ENCODE measurements around the gene CCL26.
"Not testable (repeated sequence)": the region's sequence is repeated elsewhere in the genome, so short reads cannot be mapped to it uniquely, and the experiment has no call there.

The CCL26 gene

DNA sequence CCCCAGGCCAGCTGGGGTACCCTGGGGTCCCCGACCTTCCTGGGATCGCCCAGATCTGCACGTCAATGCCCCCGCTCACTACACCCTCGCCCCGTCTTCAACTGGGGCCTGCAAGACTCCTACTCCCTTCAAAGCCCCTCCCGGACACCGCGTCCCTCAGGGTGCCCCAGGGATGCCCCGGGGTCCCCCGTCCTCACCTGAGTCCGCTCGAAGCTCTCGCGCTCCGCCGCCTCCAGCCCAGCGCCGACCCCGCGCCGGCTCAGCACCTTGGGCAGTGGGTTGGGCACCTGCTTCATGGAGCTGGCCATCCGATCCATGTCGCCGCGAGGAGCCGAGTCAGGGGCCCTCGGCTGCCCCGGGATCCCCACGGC lies 33.4 kb downstream of the CCL26 start, which contains the start of gene HIP1:
Gene HIP1 (minus strand): TSS at position 338 of the 371 bp plus-strand sequence. CDS start 21 bp downstream, at position 317.
- DNase-seq = no peak

DNA sequence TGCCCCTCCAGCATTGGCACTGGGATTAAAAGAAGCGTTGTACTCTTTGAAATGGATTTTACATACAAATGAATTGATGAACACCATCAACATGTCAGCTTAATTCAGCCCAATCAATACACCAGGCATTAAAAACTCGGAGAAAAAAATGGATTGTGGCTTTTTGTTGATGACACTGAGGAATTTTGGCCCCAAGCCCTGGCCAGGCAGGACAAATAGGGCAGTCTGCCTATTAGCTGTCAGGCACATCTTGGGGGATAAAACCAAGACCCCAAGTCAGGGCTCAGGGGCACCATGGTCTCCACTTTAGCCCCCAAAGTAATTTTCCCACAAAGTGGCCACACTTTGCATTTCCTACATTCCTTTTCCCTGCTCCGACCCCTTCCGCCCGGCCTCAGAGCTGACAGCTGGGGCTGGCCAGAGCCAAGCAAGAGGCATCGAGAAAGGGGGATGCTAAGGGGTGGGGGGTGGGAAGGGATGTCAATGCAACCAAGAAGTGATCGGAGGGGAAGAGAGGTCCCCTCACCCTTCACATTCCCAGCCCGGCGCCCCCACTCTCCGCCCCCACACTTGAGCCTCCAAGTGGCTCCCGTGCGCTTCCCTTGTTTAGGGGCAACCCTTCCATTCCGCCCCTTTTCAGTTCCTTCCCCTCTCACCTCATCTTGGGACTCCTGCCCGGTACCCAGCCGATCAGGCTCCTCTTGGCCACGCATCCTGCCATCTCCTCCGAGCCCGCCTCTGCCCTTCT lies 34.0 kb downstream of the CCL26 start:
- peak in 3 of 4 experiments; percentile 19 to 35 (median 26) for DNase-seq

DNA sequence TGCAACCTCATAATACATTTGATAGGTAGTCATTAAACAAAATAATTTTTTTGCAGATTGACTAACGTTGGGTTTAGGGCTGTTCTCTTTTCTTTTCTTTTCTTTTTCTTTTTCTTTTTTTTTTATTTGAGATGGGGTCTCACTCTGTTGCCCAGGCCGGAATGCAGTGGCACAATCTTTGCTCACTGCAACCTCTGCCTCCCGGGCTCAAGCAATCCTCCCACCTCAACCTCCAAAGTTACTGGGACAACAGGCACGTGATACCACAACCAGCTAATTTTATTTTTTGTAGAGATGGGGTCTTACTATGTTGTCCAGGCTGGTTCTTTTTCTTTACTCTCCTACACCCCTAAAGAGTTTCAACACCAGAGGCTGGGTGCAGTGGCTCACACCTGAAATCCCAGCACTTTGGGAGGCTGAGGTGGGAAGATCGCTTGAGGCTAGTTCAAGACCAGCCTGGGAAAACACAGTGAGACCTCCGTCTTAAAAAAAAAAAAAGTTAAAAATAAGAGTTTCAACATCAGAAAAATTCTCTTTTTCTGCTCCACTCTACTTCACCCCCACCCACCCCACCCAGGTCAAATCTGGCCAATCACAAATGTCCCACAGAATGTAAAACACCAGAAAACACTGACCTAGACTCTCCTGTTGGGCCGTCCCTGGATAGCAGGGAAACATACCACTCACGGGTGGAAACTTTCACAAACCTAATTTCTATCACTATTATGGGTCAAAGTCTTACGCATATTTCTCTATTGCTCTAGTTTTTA lies 36.2 kb downstream of the CCL26 start:
- DNase-seq = no peak

DNA sequence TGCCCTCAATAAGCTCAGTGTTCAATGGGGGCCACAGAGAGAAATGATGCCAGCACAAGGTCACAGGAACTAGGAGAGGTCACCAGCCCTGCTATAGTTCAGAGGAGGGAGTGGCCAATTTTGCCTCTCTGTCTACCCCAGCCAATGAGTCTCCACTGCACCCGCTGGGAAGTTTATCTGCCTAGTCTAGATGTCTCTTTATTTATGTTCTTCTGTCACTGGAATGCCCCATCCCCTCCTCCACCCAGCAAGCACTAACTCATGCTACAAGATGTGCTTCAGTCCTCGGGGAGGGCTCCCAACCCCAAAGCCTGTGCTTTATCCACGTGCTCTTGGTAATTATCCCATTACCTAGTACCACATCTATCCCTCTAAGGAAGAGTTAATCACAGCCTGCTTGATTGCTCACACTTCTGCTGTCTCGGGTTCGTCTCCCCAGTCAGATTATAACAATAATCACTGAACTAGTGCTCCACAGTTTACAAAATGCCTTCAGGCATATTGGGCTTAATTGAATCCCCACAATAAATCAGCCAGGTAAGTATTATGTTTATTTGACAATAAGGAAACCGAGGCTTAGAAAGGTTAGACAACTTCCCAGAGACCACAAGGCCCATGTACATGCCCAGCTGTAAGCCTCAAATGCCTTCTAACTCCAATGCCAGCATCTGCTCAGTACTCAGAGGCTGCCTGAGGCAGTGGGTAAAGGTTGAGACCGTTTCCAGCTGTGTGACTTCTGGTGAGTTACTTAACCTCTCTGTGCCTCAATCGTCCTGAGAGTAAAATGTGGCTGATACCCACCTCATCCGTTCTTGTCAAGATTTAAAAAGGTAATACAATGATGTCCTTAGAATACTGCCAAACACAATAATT lies 37.2 kb downstream of the CCL26 start:
- DNase-seq = no peak

DNA sequence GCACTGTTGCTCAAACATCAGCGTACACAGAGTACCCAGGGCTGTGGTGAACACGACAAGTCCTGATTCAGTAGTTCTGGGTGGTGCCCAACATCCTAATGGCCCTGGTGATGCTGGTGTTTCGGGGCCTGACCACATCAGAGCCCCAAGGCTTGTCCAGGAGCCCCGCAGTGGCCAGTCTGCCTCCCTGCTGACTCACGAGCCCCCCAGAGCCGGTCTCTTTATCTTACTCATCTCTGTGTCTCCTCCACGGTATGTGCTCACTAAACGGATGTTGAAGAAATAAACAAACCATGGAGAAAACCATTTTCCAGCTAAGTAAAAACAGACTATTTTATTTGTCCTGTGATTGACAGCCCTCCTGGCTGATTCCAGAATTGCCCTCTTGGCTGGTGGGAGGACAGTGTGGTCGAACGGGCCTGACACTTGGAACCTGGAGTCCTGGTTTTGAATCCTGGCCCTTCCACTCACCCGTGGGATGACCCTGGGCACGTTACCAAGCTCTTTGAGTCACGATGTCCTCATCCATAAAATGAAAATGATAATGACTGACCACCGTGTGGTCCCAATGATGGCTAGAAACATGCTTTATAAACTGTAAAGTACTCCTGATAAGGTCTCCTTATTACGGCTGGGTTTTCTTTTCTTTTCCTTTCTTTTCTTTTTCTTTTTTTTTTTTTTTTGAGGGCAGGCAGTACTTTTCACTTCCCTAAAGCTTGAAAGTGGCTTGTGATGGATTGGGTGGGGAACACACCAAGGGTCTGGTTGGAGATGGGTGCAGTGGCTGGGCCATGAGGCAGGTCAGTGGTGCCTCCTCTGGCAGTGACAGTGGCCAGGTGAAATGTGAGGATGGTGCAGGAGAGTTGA lies 39.0 kb downstream of the CCL26 start:
- DNase-seq = no peak

DNA sequence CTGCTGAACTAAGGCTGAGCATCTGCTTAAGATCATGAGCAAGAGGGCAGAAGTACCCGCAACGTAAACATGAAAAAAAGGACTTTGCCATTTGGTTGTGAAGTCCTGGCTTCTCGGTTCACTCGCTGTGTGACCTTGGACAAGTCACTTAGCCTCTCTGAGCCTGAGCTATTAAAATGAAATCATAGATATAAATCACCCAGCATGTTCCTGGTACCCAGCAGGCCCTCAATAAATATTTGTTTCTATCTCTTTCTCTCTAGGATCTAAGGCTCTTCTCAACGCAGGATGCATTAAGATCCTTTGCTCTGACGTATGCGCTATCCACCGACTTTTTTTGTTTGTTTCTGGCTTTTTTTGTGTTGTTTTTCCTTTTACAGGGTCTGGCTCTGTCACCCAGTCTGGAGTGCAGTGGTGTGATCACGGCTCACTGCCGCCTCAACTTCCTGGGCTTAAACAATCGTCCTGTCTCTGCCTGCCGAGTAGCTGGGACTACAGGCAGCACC lies 39.9 kb downstream of the CCL26 start:
- DNase-seq = no peak

DNA sequence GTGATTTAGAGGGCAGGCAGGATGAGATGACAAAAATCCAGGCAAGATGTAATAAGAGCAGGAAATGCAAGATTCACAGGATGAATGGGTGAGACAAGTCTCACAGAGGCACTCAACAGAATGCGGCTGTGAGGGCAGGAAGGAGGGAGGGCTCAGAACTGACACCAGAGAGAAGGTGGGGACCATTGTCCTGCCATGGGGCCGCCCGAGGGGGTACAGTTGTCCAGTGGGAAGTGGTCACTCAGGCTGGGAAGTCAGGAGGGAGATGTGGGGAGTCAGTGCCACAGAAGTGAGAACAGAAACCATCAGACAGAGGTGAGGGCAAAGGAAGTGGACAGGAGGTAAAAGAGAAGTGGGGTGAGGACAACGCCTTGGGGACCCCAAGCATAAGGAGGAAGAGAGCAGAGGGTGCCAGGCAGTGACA lies 42.1 kb downstream of the CCL26 start:
- peak in 2 of 4 experiments; percentile 16 to 24 for DNase-seq

DNA sequence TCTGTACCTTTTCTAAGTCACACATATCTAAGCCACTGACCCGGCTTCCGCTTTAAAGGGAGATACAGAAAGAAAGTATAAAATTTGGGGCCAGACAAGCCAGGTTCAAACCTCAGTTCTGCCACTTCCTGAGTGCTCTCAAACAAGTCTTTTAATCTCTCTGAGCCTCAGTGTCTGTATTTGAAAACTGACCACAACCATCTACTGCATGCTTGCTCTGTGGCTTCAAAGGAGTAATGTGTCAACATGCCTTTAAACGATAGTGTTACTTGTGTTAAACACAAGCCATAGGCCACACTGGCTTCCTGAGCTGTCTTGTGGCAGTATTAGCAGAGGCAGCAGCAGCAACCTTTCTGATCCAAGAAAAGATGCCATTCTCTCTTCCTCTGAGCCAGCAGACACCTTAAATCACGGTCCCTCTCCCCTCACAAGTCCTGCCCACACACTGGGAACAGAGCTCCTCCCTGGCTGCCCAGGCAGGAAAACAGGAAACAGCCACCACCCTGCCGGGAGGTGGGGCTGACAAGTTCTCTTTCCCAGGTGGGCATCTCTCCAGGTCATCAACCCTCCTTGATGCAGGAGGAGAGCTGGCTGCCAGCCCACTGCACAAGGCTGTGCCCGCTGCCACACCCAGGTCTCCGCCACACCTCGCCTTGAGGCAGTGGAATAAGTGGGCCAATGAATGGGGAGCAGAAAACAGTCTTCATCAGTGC lies 44.0 kb downstream of the CCL26 start:
- DNase-seq = peak in 1 of 4 experiments; percentile 13

DNA sequence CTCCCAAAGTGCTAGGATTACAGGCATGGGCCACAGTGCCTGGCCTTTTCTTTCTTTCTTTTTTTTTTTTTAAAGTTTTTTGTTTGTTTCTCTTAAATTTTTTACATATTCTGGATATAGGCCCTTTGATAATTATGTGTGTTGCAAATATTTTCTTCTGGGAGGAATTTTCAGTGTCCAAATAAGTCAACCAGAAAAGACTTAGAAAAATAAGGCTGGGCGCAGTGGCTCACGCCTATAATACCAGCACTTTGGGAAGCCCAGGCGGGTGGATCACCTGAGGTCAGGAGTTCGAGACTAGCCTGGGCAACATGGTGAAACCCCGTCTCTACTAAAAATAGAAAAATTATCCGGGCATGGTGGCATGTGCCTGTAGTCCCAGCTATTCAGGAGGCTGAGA lies 44.7 kb downstream of the CCL26 start:
- not testable (repeated sequence) for DNase-seq

DNA sequence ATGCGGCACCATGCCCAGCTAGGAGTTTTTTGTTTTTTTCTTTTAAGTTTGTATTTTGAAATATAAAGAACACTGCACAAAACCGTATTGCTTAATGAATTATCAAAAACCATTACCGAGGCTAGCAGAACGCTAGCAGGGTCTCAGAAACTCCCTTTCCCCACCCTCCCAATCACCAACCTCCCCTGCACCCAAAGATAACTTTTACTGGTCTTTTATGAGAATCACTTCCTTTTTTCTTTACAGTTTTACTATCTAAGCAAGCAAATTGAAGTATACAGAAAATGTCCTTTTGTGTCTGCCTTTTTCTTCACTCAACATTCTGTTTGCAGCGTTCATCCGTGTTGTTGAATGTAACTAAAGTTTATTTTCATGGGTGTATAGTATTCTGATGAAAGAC lies 46.7 kb downstream of the CCL26 start:
- DNase-seq = peak in 1 of 4 experiments; percentile 47

DNA sequence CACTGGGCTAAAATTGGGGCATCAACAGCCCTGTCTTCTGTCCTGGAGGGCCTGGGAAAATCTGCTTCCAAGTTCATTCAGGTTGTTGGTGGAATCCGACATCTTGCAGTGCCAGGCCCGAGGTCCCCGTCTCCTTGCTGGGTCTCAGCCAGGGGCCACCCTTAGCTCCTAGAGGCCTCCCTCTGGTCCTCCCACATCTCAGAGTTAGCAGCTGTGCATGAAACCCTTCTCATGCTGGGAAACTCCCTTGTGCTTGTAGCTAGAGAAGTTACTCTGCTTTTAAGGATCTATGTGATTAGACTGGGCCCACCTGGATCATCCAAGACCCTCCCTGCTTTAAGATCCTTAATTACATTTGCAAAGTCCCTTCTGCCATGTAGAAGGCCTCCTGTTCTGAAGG lies 48.6 kb downstream of the CCL26 start:
- DNase-seq = no peak

DNA sequence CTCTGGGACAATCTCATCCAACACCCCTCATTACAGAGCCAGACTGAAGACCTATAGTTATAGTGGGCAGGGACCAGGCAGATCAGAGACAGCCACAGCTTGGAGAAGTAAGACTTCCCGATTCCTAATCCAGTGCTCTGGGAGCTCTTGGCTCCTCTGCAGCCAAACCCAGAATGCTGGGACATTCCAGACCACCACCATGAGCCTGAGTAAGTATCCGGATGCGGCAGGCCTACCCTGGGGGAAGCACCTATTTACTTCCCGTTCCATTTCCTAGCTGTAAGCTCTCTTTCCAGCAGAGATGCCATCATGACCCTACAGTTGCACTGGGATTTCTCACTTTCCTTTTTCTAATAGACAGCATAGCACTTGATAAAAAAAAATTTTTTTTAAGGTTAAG lies 49.6 kb downstream of the CCL26 start:
- DNase-seq = no peak

DNA sequence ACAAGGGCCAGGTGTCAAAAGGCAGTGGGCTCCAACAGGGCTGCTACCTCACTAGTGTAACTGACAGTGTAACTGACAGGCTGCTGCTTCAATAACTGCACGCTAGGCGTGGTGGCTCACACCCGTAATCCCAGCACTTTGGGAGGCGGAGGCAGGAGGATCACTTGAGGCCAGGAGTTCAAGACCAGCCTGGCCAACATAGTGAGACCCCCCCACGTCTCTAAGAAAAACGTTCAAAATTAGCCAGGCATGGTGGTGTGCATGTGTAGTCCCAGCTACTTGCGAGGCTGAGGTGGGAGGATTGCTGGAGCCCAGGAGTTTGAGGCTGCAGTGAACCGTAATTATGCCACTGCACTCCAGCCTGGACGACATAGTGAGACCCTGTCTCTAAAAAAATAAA lies 50.1 kb downstream of the CCL26 start:
- not testable (repeated sequence) for DNase-seq

DNA sequence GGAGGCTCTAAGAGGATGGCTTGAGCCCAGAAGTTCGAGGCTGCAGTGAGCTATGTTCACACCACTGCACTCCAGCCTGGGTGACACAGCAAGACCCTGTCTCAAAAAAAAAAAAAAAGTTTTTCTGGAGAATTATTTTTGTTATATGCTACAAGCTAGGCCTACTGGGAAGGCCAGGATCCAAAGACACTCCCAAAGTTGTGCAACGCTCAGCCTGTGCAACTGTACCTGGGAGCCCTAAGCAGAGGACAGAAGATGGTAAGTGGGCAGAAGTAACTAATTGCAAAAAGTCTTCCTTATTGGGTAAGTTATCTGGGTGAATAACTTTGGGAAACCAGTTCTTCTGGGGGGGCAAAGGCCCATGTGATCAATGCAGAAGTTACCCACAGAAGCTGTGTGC lies 50.6 kb downstream of the CCL26 start:
- no peak for DNase-seq

DNA sequence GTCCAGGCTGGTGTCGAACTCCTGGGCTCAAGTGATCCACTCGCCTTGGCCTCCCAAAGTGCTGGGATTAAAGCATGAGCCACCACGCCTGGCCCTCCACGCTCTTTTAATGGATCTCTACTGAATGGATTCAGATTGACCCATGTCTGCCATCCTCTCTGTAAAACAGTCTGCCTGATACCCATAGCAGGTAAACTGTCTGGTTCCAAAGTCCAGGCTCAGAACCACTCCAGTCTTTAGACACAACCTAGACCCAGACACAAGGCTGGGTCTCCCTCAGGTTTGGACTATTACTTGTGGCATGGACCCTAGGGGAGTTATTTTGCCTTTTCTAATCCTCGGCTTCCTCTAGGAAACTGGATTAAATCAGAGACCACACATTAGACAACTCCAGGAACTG lies 52.4 kb downstream of the CCL26 start:
- DNase-seq = no peak
